Activated T-helper 1 cell treated with anti-CD3 and anti-CD28 coated beads, Interleukin-2, amount 50 U/mL, for 16 hours (primary cell): Measurements from ENCODE around the gene SESN2.

ENCODE experiments used
- DNase-seq, 2 donors: peaks; one replicate each; pipeline ENCODE4 v3.0.0-alpha.2; 2020; ENCODE audit warnings: low read depth in 1 of 2, low spot score in 1 of 2

Gene SESN2

GRCh38 chr1:28282426-28283407, 23.4 kb downstream of the SESN2 start:
- no peak for DNase-seq

- no peak for DNase-seq
Measured at GRCh38 chr1:28286111-28286510, 26.8 kb downstream of the SESN2 start.

GRCh38 chr1:28288487-28288886, 29.2 kb downstream of the SESN2 start:
- DNase-seq, result no peak

GRCh38 chr1:28290851-28291250, 31.5 kb downstream of the SESN2 start:
- DNase-seq, result no peak

- DNase-seq, result no peak
Measured at GRCh38 chr1:28291711-28292110, 32.4 kb downstream of the SESN2 start.

GRCh38 chr1:28295936-28296335, 36.6 kb downstream of the SESN2 start:
- DNase-seq, result no peak

- DNase-seq, result no peak
Measured at GRCh38 chr1:28296401-28297261, 37.3 kb downstream of the SESN2 start.

- DNase-seq, result no peak
Measured at GRCh38 chr1:28297826-28298225, 38.5 kb downstream of the SESN2 start.

- no peak for DNase-seq
Measured at GRCh38 chr1:28298438-28298837, 39.1 kb downstream of the SESN2 start.

- no peak for DNase-seq
Measured at GRCh38 chr1:28301368-28302174, 42.3 kb downstream of the SESN2 start.

- no peak for DNase-seq
Measured at GRCh38 chr1:28302247-28302646, 42.9 kb downstream of the SESN2 start.

GRCh38 chr1:28306301-28306949, 47.1 kb downstream of the SESN2 start:
- DNase-seq, result no peak

- no peak for DNase-seq
Measured at GRCh38 chr1:28308750-28309149, 49.4 kb downstream of the SESN2 start.

- no peak for DNase-seq
Measured at GRCh38 chr1:28309702-28310101, 50.4 kb downstream of the SESN2 start.

GRCh38 chr1:28313702-28314546, 54.6 kb downstream of the SESN2 start:
- DNase-seq, result no peak

GRCh38 chr1:28314547-28314941, 55.2 kb downstream of the SESN2 start:
- DNase-seq, result no peak

- DNase-seq, result no peak
Measured at GRCh38 chr1:28317014-28317413, 57.7 kb downstream of the SESN2 start.

- no peak for DNase-seq
Measured at GRCh38 chr1:28322194-28322593, 62.9 kb downstream of the SESN2 start.

GRCh38 chr1:28323720-28324119, 64.4 kb downstream of the SESN2 start:
- DNase-seq, result no peak

GRCh38 chr1:28326515-28326914, 67.2 kb downstream of the SESN2 start:
- no peak for DNase-seq
